ENCODE data around the gene EMD.
"Not testable (repeated sequence)": the region's sequence is repeated elsewhere in the genome, so short reads cannot be mapped to it uniquely, and the experiment has no call there.

Gene EMD

DNA sequence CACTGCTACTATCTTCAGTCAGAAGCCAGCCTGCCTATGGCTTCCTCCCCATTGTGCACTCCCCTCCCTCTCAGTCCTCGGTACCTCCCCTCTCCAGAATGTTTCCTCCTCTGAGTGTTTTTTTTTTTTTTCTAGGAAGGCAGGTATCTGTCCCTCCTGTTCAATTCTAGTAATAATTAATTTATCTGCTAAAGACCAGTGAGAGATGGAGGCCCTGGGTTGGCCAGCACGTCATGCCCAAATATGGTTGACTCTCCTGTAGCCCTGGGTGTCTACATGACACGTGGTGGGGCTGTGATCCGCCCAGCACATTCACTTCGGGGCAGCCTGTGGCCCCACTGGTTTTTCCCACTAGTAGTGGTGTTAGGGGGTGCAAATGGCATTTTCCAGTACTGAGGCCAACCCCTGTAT is 6.5 kb upstream of the EMD start:
- DNase-seq: no peak

DNA sequence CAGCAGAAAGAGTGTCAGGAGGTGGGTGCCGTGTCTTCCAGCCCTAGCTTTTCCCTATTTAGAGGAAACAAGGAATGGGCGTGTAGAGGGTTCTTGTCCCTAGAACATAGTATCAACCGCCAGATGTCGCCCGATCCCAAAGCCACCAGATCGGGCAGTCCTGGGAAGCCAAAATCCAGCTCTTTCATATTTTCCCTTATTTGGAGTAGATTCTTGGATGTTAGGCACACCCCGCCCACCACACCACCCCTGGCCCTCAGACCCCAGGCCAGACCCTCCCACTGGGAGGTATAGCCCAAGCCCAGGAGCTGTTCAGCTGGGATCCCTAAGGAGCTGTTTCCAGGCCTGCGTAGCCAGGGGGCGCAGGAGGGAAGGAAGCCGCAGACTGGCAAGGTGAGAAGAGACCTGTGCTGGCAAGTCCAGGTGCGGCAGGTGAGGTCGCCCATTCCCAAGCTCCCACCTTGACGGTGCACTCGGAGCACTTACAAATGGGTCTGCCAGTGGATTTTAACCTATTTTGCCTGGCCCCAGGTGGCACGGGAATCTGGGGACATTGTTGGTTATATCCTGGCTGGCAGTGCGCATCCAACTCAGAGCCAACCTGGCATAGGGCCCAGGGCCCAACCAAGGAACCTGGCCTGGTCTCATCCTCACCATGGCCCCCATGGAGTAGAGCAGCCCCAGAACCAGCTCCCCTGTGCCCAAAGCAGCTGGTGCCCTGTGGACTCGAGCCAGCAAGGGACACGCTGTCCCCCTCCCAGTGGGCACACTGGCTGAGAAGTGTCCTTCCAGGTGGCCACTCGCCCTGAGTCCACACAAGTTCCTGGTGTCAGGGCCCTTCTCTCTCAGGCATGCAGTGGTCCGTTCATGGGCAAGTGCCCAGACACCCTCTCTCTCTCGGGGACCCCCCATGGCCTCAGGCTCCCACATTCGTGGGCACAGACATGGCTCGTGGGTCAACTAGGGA is 5.5 kb upstream of the EMD start:
- peak; percentile 81 for DNase-seq

DNA sequence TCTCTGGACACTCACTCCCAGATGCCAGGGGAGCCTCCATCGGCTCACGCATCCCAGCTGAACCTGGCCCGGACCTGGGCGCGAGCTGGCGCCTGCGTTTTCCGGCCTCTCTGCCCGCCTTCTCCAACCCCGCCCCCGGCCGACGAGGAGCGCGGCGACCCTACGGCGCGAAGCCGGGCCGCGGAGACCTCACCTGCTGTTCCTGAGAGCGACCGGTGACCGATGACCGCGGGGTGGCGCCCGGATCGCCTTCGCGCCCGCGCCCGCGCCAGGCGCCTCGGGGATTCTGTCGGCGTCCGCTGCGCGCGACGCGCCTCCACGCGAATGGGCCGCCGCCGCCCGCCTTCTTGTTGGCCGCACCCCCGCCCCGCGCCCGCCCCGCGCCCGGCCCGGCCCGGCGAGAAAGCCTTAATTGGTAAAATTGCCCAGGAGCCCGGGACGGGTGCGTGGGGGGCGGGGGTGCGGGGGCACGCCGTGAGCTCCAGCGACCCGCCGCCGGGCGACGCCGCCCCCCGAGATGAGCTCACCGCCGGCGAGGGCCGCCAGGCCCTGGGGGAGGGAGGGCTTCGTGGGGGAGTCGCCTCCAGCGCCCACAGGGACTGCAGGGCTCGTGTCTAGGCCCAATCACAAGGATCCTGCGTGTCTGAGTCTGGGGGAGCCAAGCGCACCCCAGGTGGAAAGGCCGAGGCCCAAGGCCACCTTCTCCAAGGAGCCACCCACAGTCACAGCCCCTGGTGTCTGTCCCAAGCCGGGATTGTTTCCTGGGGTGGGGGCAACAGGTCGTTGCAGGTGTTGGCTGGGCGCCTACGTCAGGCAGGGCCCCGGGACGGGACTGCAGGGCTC is 4.6 kb upstream of the EMD start, which contains the start of gene FLNA:
Gene FLNA, minus strand, starts transcription at position 322 of the 843 bp plus-strand sequence. CDS start 3,389 bp downstream, outside the sequence.
- no peak for DNase-seq

- DNase-seq: no peak
Observed at GRCh38 chrX:154375156-154375504, 4.0 kb upstream of the EMD start.

DNA sequence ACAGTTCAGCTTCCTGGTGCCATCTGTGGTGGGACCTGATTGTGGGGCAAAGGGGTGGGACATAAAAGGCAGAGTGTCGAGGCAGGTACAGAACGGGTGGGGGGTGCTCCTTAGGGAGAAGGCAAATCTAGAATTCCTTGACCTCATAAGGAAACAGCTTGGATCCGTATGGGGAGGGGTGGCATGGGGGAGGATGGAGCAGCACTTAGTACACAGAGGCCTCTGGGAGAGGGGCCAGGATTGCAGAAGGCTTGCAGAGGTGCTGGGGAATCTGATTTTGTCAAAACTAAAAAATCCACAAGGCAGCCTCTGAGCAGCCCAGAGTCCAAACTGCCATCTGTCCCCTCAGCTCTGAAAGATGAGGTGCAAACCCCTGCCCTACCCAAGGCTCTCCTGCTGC is 2.3 kb upstream of the EMD start:
- no peak for DNase-seq

DNA sequence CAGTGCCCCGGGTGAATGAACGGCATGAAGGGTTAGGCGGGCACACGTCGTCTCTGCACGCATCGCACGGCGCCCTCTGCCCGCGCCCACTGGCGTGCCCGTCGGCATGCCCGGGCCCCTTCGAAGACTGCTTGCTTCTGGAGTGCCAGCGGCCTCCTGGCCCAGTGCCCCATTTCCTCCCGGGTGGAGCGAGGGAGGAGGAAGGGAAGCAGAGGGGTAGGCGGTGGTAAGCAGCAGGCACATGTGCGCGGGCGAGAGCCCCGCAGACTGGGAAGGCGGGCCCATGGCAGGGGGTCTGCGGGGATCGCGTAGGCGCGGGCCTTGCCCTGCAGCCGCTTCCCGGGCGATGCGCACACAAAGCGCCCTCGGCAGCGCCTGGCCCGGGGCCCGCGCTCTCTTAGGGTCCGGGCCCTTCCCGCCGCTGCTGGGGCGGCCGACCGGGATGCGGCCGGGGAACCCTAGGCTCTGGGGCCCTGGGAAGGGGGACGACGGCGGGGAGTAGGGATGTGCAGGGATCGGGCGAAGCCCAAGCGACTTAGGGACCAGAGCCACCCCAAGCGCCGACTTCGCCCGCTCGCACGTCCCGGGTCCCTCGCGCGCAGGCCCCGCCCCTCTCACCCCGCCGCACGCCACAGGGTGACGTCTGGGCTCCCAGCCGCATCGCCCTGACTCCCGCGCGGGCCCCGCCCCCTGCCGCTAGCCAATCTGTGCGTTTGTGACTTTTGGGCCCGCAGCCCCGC is 866 bp upstream of the EMD start:
- DNase-seq: peak; percentile 75

DNA sequence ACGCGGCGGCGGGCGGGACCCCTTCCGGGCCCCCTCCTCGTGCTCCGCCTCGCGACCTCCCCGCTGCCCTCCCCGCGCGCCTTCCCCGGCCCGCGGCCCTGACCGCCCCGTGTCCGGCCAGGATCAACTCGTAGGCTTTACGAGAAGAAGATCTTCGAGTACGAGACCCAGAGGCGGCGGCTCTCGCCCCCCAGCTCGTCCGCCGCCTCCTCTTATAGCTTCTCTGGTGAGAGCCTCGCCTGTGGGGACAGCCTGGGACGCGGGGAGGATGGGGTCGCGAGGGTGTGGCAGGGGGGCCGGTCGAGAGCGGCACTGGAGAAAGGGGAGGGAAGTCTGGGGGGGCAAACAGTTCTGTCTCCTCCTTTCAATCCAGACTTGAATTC is 465 bp downstream of the EMD start:
- no peak for DNase-seq

GRCh38 chrX:154380153-154380552 is 1.1 kb downstream of the EMD start:
- DNase-seq: no peak

GRCh38 chrX:154380787-154381186 is 1.7 kb downstream of the EMD start:
- no peak for DNase-seq

- DNase-seq: no peak
Observed at GRCh38 chrX:154381271-154381670, 2.2 kb downstream of the EMD start.

GRCh38 chrX:154382483-154383069 is 3.5 kb downstream of the EMD start:
- no peak for DNase-seq

DNA sequence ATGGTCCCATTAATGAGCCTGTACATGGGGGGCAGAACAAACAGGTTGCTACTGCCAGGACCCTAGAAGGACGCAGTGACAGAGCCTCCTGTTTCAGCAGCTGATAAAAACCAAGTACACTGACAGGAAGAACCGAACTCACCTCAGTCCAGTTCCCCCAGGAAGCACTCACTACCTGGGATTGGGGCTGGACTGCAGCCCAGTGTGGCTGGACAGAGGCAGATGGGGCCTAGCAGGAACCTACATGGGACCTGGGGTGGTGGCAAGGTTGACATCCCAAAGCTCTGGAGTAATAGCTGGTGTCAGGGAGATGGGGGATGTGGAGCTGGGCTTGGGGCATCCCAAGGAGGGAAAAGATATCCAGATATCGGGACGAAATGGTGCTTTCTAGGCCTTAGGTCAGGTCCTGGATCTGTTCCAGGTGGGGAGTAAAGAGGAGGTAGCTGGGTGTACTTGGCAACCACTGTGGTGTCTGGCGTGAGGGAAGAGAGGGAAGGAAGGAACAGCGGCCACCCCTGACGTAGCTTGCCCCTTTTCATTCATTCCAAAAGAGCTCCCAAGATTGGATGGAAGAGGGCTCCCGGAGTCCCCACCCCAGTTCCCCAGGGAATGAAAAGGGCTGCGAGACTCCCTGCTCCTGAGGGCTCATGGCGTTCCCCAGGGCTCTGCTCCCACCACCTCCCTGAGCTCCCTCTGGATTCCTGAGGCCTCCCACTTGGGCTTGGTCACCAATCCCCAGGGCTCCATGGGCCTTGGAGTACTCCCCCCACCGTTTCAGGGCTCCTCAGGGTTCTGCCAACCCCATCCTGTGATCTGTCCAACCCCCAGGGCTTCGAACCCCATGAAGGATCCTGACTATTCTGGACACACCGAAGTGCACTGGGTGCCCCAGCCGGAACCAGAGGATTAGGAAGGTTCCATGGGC is 4.5 kb downstream of the EMD start:
- DNase-seq: no peak

- DNase-seq: no peak
Observed at GRCh38 chrX:154384284-154384892, 5.3 kb downstream of the EMD start.

DNA sequence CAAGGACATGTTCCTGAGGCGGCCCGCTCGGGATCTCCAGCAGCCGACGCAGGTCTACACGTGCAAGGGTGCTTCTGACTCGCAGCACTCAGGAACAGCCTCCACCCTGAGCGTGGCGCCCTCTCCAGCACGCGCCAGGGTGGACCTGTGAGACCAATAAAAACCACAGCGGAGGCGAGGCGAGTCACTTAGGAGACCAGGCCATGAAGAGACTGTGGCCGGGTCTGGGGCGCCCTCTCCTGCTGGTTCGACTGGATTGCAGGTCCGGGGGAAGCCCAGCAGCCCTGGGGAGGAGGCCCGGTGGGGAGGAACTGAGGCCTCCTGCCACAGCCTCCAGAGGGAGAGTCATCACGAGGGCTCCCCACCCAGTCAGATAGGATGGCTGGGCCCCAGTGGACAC is 9.0 kb downstream of the EMD start:
- not testable (repeated sequence) for DNase-seq

DNA sequence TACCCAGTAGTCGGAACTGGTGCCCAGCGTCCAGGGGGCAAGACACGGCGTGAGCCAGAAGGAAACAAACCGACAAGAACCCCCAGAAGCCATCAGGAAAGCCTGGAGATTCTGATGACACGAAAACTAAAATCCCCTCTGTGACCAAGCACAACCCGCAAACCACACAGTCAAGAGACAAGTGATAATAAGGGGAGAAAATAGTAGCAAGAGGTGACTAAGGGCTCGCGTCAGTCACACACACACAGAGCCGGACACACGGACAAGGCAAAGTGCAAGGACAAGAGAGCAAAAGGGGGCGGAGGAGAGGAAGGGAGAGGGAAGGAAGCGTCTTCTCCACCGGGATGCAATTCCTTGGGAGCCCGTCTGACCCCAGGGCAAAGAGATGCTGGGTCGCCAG is 9.6 kb downstream of the EMD start:
- not testable (repeated sequence) for DNase-seq

- DNase-seq: not testable (repeated sequence)
Observed at GRCh38 chrX:154389812-154390747, 11.0 kb downstream of the EMD start.

DNA sequence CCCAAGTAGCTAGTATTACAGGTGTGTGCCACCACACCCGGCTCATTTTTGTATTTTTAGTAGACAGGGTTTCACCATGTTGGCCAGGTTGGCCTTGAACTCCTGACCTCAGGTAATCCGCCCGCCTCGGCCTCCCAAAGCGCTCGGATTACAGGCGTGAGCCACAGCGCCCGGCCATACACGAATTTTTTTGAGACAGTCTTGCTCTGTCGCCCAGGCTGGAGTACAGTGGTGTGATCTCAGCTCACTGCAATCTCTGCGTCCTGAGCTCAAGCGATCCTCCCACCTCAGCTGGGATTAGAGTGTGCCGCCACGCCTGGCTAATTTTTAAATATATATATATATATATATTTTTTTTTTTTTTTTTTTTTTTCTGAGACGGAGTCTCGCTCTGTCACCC is 17.3 kb downstream of the EMD start:
- not testable (repeated sequence) for DNase-seq

GRCh38 chrX:154396973-154397887 is 18.1 kb downstream of the EMD start:
- peak; percentile 83 for DNase-seq

Measured in right hindlimb (tissue), 1 donor.